Measurements from ENCODE around the gene FBXL16.
A peak's percentile ranks its signal among the peaks of the same experiment; 100 is the strongest.

Gene FBXL16

GRCh38 chr16:722835-723633 lies 17.4 kb upstream of the FBXL16 start:
- DNase-seq (ENCODE audit: low read depth) = no peak

GRCh38 chr16:721765-722540 lies 16.4 kb upstream of the FBXL16 start:
- DNase-seq (ENCODE audit: low read depth) = no peak

GRCh38 chr16:720990-721764 lies 15.6 kb upstream of the FBXL16 start, which contains the start of gene ANTKMT:
TSS of gene ANTKMT (plus strand) at chr16:721146. CDS start at chr16:721275, 129 bp downstream.
- no peak for DNase-seq (ENCODE audit: low read depth)

- no peak for DNase-seq (ENCODE audit: low read depth)
Observed at GRCh38 chr16:720447-720989, 14.9 kb upstream of the FBXL16 start.

GRCh38 chr16:719815-720446 lies 14.3 kb upstream of the FBXL16 start:
- no peak for DNase-seq (ENCODE audit: low read depth)

- DNase-seq (ENCODE audit: low read depth) = no peak
Observed at GRCh38 chr16:718922-719321, 13.3 kb upstream of the FBXL16 start.

GRCh38 chr16:718389-718788 lies 12.8 kb upstream of the FBXL16 start:
- no peak for DNase-seq (ENCODE audit: low read depth)

GRCh38 chr16:717450-718245 lies 12.0 kb upstream of the FBXL16 start:
- no peak for DNase-seq (ENCODE audit: low read depth)

GRCh38 chr16:716768-717325 lies 11.2 kb upstream of the FBXL16 start:
- DNase-seq (ENCODE audit: low read depth) = no peak

GRCh38 chr16:716200-716568 lies 10.6 kb upstream of the FBXL16 start:
- DNase-seq (ENCODE audit: low read depth) = no peak

GRCh38 chr16:715477-716199 lies 10.0 kb upstream of the FBXL16 start:
- no peak for DNase-seq (ENCODE audit: low read depth)

- DNase-seq (ENCODE audit: low read depth) = no peak
Observed at GRCh38 chr16:714558-715476, 9.2 kb upstream of the FBXL16 start, which contains the start of gene METRN. TSS of gene METRN (plus strand) at chr16:715118. CDS start at chr16:715290, 172 bp downstream.

GRCh38 chr16:714079-714478 lies 8.5 kb upstream of the FBXL16 start:
- no peak for DNase-seq (ENCODE audit: low read depth)

GRCh38 chr16:712740-713250 lies 7.2 kb upstream of the FBXL16 start:
- DNase-seq (ENCODE audit: low read depth) = peak; percentile 88

- no peak for DNase-seq (ENCODE audit: low read depth)
Observed at GRCh38 chr16:711548-712320, 6.1 kb upstream of the FBXL16 start.

GRCh38 chr16:711084-711483 lies 5.5 kb upstream of the FBXL16 start:
- no peak for DNase-seq (ENCODE audit: low read depth)

GRCh38 chr16:710500-711075 lies 5.0 kb upstream of the FBXL16 start:
- no peak for DNase-seq (ENCODE audit: low read depth)
